HepG2 (cell line): ENCODE results near the gene NFE2L3. TPM values are rescaled to one million over a fixed set of nuclear protein-coding genes. Genes with fewer than 3 reads are reported as not detected.

Experiments
- ATF7-NPFF ChIP-seq: sonication (generic); formaldehyde crosslinking; IDR thresholded peaks from 2 replicates; pipeline ENCODE4 v1.8.1; 2023; ENCODE audit warnings: mild to moderate bottlenecking, low read depth, missing genetic modification reagents, moderate library complexity
- ELK4 ChIP-seq: sonication (generic); formaldehyde crosslinking; IDR thresholded peaks from 2 replicates; pipeline ENCODE4 v1.9.0; 2021; ENCODE audit warnings: missing genetic modification reagents, borderline replicate concordance
- LRRFIP1 ChIP-seq: sonication (generic); formaldehyde crosslinking; conservative IDR thresholded peaks from 2 replicates; pipeline ENCODE4 v1.4.0; 2020; ENCODE audit warnings: missing genetic modification reagents
- MIER3 ChIP-seq: IDR thresholded peaks from 2 replicates; pipeline ENCODE4 v1.6.1; 2016; ENCODE audit warnings: missing compliant biosample characterization, borderline replicate concordance
- RARG ChIP-seq: sonication (generic); formaldehyde crosslinking; IDR thresholded peaks from 2 replicates; pipeline ENCODE4 v1.4.0; 2020; ENCODE audit warnings: low read depth, mild to moderate bottlenecking, missing genetic modification reagents
- SP4 ChIP-seq: sonication (generic); formaldehyde crosslinking; IDR thresholded peaks from 2 replicates; pipeline ENCODE4 v1.8.1; 2023; ENCODE audit warnings: mild to moderate bottlenecking, missing genetic modification reagents
- TEF ChIP-seq: sonication (generic); formaldehyde crosslinking; IDR thresholded peaks from 2 replicates; pipeline ENCODE4 v1.5.0; 2020; ENCODE audit warnings: missing genetic modification reagents
- ZFP37 ChIP-seq: sonication (generic); formaldehyde crosslinking; IDR thresholded peaks from 2 replicates; pipeline ENCODE4 v1.4.0; 2020; ENCODE audit warnings: missing genetic modification reagents, borderline replicate concordance
- ZNF230 ChIP-seq: sonication (generic); formaldehyde crosslinking; IDR thresholded peaks from 2 replicates; pipeline ENCODE4 v1.4.0; 2020; ENCODE audit warnings: mild to moderate bottlenecking, missing genetic modification reagents
- ZNF264 ChIP-seq: sonication (generic); formaldehyde crosslinking; IDR thresholded peaks from 2 replicates; pipeline ENCODE4 v1.4.0; 2020; ENCODE audit warnings: missing genetic modification reagents
- ZNF468 ChIP-seq: sonication (generic); formaldehyde crosslinking; IDR thresholded peaks from 2 replicates; pipeline ENCODE4 v1.8.0; 2022; ENCODE audit warnings: mild to moderate bottlenecking, moderate library complexity, missing genetic modification reagents
- polyA plus RNA-seq, 8 experiments: library from polyadenylated mRNA; depleted of rRNA in 3 of 8; stranded (reverse) in 7 of 8; unstranded in 1 of 8; fragments of >200 nt; fragmentation: Illumina TruSeq in 4 of 8; extraction: Trizol in 4 of 8; gene quantifications; 2 replicates each; pipeline versions ENCODE4 v1.2.1 to v1.2.3, GENCODE V29; 2011 to 2016; ENCODE audit warnings: low read depth in 4 of 8, missing spikeins in 1 of 8, mixed read lengths in 1 of 8; ENCODE audit not compliant: insufficient read depth in 1 of 8
- total RNA-seq, 5 experiments: library from RNA; depleted of rRNA; stranded (reverse); fragments of >200 nt; fragmentation: Illumina TruSeq; extraction: Trizol; gene quantifications; 2 replicates each; pipeline ENCODE4 v1.2.3, GENCODE V29; 2016; ENCODE audit warnings: low read depth in 1 of 5
- TF ChIP-seq, protein P1 (sequence below): sonication (generic); formaldehyde crosslinking; IDR thresholded peaks from 2 replicates; pipeline ENCODE4 v1.5.0; 2020; ENCODE audit warnings: mild to moderate bottlenecking, missing genetic modification reagents, borderline replicate concordance
- TF ChIP-seq, protein P2 (sequence below): sonication (generic); formaldehyde crosslinking; IDR thresholded peaks from 2 replicates; pipeline ENCODE4 v1.5.1; 2020; ENCODE audit warnings: missing genetic modification reagents, mild to moderate bottlenecking, borderline replicate concordance

NFE2L3 gene
- total and polyA plus RNA-seq, 2 of the 13 experiments (the other 11 are each of a cell fraction or from before 2014, with no cell fraction given): 11.4 to 19.4 TPM

DNA sequence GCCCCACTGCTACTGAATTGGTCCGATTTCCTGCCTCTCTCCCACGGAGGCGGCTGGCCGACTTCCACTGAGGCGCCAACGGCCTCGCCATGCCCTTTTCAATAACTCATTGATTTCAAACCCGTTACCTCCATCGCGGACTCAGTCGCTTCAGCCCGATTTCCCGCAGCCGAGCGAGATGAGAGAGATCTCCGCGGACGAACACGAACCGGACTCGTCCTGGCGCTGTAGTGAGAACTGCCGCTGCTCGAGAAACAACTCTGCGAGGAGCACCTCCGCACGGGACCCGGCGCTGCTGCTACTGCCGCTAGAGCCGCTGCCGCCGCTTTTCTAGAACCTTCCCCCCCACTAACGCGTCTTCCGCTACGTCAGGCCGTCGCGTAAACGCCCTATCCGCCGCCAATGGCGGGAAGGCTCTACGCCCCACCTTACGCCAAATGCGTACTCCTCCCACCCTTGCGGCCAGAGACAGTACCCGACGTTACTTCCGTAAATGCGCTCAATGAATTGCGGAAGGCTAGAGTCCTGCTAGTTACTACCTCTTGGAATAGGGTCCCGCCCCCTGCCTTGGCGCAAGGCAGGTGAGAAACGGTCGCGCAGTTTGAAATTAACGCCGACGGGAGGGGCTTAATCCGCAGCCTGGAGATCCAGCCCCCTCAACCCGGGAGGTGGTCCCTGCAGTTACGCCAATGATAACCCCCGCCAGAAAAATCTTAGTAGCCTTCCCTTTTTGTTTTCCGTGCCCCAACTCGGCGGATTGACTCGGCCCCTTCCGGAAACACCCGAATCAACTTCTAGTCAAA is 48.6 kb downstream of the NFE2L3 start, which contains the start of gene HNRNPA2B1 (continued):
- TF ChIP-seq, protein P1, sequence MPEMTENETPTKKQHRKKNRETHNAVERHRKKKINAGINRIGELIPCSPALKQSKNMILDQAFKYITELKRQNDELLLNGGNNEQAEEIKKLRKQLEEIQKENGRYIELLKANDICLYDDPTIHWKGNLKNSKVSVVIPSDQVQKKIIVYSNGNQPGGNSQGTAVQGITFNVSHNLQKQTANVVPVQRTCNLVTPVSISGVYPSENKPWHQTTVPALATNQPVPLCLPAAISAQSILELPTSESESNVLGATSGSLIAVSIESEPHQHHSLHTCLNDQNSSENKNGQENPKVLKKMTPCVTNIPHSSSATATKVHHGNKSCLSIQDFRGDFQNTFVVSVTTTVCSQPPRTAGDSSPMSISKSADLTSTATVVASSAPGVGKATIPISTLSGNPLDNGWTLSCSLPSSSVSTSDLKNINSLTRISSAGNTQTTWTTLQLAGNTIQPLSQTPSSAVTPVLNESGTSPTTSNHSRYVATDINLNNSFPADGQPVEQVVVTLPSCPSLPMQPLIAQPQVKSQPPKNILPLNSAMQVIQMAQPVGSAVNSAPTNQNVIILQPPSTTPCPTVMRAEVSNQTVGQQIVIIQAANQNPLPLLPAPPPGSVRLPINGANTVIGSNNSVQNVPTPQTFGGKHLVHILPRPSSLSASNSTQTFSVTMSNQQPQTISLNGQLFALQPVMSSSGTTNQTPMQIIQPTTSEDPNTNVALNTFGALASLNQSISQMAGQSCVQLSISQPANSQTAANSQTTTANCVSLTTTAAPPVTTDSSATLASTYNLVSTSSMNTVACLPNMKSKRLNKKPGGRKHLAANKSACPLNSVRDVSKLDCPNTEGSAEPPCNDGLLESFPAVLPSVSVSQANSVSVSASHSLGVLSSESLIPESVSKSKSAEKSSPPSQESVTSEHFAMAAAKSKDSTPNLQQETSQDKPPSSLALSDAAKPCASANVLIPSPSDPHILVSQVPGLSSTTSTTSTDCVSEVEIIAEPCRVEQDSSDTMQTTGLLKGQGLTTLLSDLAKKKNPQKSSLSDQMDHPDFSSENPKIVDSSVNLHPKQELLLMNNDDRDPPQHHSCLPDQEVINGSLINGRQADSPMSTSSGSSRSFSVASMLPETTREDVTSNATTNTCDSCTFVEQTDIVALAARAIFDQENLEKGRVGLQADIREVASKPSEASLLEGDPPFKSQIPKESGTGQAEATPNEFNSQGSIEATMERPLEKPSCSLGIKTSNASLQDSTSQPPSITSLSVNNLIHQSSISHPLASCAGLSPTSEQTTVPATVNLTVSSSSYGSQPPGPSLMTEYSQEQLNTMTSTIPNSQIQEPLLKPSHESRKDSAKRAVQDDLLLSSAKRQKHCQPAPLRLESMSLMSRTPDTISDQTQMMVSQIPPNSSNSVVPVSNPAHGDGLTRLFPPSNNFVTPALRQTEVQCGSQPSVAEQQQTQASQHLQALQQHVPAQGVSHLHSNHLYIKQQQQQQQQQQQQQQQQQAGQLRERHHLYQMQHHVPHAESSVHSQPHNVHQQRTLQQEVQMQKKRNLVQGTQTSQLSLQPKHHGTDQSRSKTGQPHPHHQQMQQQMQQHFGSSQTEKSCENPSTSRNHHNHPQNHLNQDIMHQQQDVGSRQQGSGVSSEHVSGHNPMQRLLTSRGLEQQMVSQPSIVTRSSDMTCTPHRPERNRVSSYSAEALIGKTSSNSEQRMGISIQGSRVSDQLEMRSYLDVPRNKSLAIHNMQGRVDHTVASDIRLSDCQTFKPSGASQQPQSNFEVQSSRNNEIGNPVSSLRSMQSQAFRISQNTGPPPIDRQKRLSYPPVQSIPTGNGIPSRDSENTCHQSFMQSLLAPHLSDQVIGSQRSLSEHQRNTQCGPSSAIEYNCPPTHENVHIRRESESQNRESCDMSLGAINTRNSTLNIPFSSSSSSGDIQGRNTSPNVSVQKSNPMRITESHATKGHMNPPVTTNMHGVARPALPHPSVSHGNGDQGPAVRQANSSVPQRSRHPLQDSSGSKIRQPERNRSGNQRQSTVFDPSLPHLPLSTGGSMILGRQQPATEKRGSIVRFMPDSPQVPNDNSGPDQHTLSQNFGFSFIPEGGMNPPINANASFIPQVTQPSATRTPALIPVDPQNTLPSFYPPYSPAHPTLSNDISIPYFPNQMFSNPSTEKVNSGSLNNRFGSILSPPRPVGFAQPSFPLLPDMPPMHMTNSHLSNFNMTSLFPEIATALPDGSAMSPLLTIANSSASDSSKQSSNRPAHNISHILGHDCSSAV (CRISPR knock-in tag): no peak
- TF ChIP-seq SP4 (CRISPR knock-in tag): peak; percentile 88; the same call in 1 of the 2 replicates
- no peak for TF ChIP-seq ZFP37
- TF ChIP-seq MIER3 (CRISPR knock-in tag): peak; percentile 52; the same call in 1 of the 2 replicates
- TF ChIP-seq ZNF468 (CRISPR knock-in tag): no peak
- TF ChIP-seq TEF: 0 out of 2 replicates have a peak, but pooled peaks have one; percentile 55
- TF ChIP-seq ZNF264 (CRISPR knock-in tag): peak; percentile 80; the same call in 1 of the 2 replicates
- no peak for TF ChIP-seq ELK4 (CRISPR knock-in tag)
- TF ChIP-seq ZNF230: peak; percentile 44
- TF ChIP-seq, protein P2, sequence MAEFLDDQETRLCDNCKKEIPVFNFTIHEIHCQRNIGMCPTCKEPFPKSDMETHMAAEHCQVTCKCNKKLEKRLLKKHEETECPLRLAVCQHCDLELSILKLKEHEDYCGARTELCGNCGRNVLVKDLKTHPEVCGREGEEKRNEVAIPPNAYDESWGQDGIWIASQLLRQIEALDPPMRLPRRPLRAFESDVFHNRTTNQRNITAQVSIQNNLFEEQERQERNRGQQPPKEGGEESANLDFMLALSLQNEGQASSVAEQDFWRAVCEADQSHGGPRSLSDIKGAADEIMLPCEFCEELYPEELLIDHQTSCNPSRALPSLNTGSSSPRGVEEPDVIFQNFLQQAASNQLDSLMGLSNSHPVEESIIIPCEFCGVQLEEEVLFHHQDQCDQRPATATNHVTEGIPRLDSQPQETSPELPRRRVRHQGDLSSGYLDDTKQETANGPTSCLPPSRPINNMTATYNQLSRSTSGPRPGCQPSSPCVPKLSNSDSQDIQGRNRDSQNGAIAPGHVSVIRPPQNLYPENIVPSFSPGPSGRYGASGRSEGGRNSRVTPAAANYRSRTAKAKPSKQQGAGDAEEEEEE: 0 out of 2 replicates have a peak, but pooled peaks have one; percentile 24
- TF ChIP-seq ATF7-NPFF (CRISPR knock-in tag): peak; percentile 73
- no peak for TF ChIP-seq RARG (CRISPR knock-in tag)
- TF ChIP-seq LRRFIP1 (CRISPR knock-in tag): no peak
